ENCODE measurements around the gene MNDA. TPM values are rescaled to one million over a fixed set of nuclear protein-coding genes. Genes with fewer than 3 reads are reported as not detected.

Gene MNDA
- total RNA-seq, 1 experiment from 2014 or later = not detected

GRCh38 chr1:158793604-158794003 is 37.5 kb upstream of the MNDA start:
- Histone ChIP-seq H4K91ac (ENCODE audit: insufficient read length, low read depth, low read length) (no peak overlapping the region), H3K79me2 (ENCODE audit: insufficient read depth, low read length) (no peaks in the 10 kb centered on the region), H3K9me3 (ENCODE audit: control insufficient read depth, low read depth, low read length) (no peaks in the 10 kb centered on the region), H3K23me2 (ENCODE audit: insufficient read length, low read depth, low read length, poor library complexity, severe bottlenecking) (no peaks in the 10 kb centered on the region), H2BK120ac (ENCODE audit: low read depth, low read length, poor library complexity, severe bottlenecking) (no peak overlapping the region), H3K18ac (ENCODE audit: insufficient read length, low read depth, low read length) (no peak overlapping the region), H4K8ac (replicated peaks; ENCODE audit: insufficient read length, low read depth, low read length) (no peak overlapping the region), H4K20me1 (ENCODE audit: control insufficient read depth, insufficient read depth, insufficient read length) (no peaks in the 10 kb centered on the region), H3K56ac (ENCODE audit: insufficient read length, low read depth, low read length) (no peak overlapping the region), H3T11ph (ENCODE audit: low read length) (no peak overlapping the region), H2BK12ac (ENCODE audit: insufficient read length, low read depth, low read length) (no peak overlapping the region), H3K27me3 (ENCODE audit: insufficient read depth, low read length) (no peaks in the 10 kb centered on the region), H3K14ac (ENCODE audit: insufficient read depth, low read length) (no peak overlapping the region), H3K4ac (ENCODE audit: low read depth, low read length) (no peak overlapping the region), H2BK15ac (ENCODE audit: low read depth, low read length) (no peak overlapping the region), H2BK5ac (ENCODE audit: insufficient read length, low read length) (no peak overlapping the region), H3K4me2 (ENCODE audit: insufficient read depth, insufficient read length, low read length) (no peak overlapping the region), H3K27ac (ENCODE audit: insufficient read length, low read depth, low read length) (no peak overlapping the region), H2AK5ac (ENCODE audit: insufficient read length, low read length) (no peak overlapping the region), H3K9ac (ENCODE audit: extremely low read depth, insufficient read length, low read length) (no peak overlapping the region), H3K4me1 (ENCODE audit: insufficient read depth, low read length) (no peaks in the 10 kb centered on the region), H3K79me1 (ENCODE audit: insufficient read depth, low read depth, low read length, poor library complexity, severe bottlenecking) (no peaks in the 10 kb centered on the region), H4K5ac (ENCODE audit: insufficient read length, low read depth, low read length) (no peak overlapping the region), H2BK20ac (ENCODE audit: low read depth, low read length, poor library complexity, severe bottlenecking) (no peak overlapping the region), H2AFZ (ENCODE audit: low read length) (no peak overlapping the region), H3K23ac (ENCODE audit: insufficient read length, low read depth, low read length) (no peak overlapping the region)
- TF ChIP-seq, protein P1, sequence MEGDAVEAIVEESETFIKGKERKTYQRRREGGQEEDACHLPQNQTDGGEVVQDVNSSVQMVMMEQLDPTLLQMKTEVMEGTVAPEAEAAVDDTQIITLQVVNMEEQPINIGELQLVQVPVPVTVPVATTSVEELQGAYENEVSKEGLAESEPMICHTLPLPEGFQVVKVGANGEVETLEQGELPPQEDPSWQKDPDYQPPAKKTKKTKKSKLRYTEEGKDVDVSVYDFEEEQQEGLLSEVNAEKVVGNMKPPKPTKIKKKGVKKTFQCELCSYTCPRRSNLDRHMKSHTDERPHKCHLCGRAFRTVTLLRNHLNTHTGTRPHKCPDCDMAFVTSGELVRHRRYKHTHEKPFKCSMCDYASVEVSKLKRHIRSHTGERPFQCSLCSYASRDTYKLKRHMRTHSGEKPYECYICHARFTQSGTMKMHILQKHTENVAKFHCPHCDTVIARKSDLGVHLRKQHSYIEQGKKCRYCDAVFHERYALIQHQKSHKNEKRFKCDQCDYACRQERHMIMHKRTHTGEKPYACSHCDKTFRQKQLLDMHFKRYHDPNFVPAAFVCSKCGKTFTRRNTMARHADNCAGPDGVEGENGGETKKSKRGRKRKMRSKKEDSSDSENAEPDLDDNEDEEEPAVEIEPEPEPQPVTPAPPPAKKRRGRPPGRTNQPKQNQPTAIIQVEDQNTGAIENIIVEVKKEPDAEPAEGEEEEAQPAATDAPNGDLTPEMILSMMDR (conservative IDR thresholded peaks at IDR 0.05) = peak; percentile 79
- Mint-ChIP-seq H3K27ac (no peak overlapping the region), H3K4me3 (no peak overlapping the region), H3K4me1 (peaks cover 6 to 12% of the 10 kb centered on the region in 2 experiments; a peak in 3 of 4 replicates), H3K9me3 (no peaks in the 10 kb centered on the region; a peak in 1 of 5 replicates), H3K36me3 (ENCODE audit: insufficient read depth in 1 of 3, low read depth in 3 of 3) (no peaks in the 10 kb centered on the region), H3K27me3 (ENCODE audit: low read depth) (no peaks in the 10 kb centered on the region)
- DNase-seq = peak; percentile 61
- no CpG with 5 or more reads among the region's 2 CpGs for WGBS (ENCODE audit: extremely low coverage, insufficient read length, low lambda C conversion rate)

All from H9 (cell line).